GM18873 (cell line): ENCODE data around the gene NAA60.

Experiments
- ATAC-seq: cut with Tn5 transposase; IDR thresholded peaks from one replicate; pipeline ENCODE4 v1.9.1; 2021; ENCODE audit warnings: mild to moderate bottlenecking, moderate library complexity, moderate number of reproducible peaks; ENCODE audit not compliant: unreplicated experiment, low FRiP score

Gene NAA60

DNA sequence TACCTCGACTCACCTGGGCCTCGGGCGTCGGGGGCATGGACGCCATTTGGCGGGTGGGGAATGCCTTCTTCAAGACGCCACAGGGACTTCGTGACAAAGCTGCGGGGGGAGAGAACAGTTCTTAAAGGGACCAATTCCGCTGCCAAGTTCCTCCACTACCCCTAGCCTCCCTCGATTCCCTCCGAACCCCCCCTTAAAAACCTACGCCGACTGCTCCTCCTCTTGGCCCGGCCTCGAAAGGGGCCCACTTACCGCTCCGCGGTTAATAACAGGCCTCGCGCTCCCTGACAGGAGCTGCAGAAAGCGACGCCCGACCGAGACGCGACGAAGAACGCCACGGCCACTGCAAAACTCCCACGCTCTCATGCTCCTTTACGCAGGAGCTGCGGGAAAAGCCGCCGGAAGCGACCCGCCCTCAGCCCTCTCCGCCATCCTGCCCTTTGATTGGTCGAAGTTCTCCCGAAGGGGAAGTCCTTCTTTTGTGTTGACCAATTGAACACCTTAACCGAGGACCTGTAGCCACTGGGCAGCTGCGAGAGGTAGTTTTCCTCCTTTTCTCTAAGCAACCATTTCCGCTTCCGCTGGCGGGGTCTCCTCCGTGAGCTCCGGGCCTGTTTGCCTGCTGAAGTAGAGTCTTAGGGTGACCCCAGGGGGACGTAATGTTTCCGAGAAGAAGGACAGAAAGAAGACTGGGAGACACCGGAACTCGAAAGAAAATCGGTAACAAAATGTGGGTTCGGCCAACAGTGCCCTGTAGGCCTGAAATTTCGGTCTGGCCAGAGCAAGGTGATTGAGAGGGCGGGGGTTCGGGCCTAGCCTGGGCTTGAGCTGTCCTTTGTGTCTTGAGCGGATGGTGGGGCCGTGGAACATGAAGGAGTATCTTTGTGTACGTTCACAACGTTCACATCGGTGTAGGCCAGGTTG is at the start of gene NAA60, which contains the start of gene ZNF597:
NAA60 (plus strand) TSS at position 573 of the 924 bp plus-strand sequence. CDS start 32,548 bp downstream, outside the sequence.
ZNF597 (minus strand) TSS at position 397 of the 924 bp plus-strand sequence; CDS start at position 46, 351 bp downstream.
- no peak for ATAC-seq

- ATAC-seq: no peak
Measured at GRCh38 chr16:3400446-3400778, 43.1 kb upstream of the NAA60 start.

- ATAC-seq: peak; percentile 97
Measured at GRCh38 chr16:3400779-3401688, 42.4 kb upstream of the NAA60 start, which contains the start of the genes ZNF174 and ZSCAN32. ZNF174 (plus strand) TSS chr16:3401215; CDS start chr16:3402005, 790 bp downstream. ZSCAN32 (minus strand) TSS chr16:3401004; CDS start chr16:3397557, 3,447 bp downstream.

GRCh38 chr16:3401719-3402397 is 41.6 kb upstream of the NAA60 start:
- no peak for ATAC-seq

DNA sequence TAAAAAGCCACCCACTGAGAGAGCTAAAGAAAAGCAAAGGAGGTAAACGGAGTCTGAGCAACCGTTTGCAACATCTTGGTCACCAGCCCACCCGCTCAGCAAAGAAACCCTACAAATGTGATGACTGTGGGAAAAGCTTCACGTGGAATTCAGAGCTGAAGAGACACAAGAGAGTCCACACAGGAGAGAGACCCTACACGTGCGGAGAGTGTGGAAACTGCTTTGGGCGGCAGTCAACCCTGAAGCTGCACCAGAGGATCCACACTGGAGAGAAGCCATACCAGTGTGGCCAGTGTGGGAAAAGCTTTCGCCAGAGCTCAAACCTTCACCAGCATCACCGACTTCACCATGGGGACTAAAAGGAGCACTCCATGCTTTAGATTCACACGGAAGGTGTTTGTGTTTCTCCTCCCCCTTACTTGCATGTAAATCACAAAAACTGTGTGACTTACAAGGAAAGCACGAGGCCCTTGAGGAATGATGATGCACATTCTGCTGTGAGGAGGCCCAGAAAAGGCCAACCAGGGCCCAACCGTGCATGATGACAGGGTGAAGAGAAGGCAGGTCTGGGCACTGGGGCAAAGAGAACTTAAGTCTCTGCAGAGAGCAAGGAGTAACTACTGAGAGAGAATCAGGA is 34.8 kb upstream of the NAA60 start:
- ATAC-seq: no peak

DNA sequence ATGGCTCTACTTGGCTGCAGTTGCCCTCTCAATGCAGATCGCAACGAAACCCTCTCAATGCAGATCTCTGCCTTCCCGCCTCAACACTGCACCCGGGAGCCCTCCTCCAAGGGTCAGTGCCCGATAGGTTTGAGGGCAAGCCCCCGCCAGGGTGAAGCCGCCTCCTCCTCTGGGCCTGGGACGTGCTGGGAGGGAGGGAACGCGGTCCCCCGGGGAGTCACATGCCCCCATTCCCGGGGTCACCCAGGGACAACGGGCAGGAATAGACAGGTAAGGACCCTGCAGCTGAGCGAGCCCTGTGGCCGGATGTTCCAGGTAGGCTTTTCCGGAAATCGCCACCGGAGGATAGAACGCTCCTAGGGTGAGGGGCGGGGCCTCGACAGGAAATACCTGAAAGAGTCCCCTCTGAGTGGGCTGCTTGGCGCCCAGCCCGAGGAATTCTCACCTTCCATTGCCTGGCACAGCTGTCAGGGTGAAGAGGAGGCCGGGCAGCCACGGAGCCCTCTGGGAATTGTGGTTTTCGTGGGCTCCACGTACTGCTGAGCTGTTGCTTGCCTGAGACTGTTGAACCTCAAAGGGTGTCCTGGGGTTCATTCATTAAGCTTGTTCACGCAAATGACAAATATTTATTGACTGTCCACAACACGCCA is 29.6 kb upstream of the NAA60 start:
- ATAC-seq: no peak

DNA sequence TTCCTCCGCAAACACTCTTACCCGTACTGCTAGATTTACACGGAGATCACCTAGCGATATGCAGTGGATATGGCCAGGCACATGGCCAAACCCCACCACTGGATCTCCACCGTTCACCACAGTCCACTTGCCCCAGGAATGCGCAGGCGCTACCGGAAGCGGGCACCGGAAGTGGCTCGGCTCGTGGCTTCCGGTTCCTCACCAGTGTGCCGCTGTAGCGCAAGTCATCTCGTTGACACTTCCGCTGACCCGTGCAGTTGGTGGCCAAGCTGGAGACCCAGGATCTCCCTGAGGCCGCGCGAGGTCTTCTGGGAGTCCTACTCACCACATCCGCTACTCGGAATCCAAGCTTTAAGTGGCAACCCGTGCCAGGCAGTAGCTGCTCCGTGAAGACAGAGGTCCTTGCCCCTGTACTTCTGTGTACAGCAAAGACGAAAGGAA is 11.7 kb upstream of the NAA60 start:
- no peak for ATAC-seq

DNA sequence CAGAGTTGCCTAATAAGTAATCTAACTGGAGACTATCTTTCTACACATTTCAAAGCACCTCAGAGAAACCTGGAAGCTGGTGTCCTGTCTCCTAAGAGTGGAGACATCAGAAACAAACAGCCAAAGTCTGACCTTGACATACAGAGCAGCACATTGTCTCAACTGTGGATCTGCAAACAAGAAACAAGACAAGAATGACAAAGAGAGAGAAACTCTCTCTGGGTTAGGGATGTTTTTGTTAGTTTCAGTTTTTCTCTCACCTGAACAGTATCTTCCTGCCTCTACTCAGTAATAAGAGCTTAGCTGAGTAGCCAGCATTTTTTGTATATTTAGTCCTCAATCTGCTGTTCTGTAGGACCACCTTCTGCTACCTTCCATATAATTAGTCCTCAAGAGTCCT is 9.1 kb upstream of the NAA60 start:
- no peak for ATAC-seq

DNA sequence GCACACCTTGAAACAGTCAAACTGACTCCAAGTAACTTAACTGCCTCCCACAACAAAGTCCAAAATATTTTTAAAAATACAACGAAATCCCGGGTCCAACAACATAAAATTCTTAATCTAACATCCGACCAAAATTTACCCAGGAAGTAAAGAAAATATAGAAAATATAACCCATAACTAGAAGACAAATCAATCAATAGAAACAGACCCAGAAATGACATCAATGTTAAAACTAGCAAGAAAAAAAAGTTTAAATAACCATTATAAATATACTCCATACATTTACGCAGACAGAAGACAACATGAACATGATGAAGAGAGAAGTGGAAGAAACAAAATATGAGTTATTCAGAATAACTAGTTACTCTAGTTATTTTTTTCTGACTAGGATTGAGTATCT is 3.8 kb upstream of the NAA60 start:
- ATAC-seq: no peak

GRCh38 chr16:3444032-3444388 is 530 bp downstream of the NAA60 start:
- no peak for ATAC-seq

- no peak for ATAC-seq
Measured at GRCh38 chr16:3454093-3454492, 10.6 kb downstream of the NAA60 start.

DNA sequence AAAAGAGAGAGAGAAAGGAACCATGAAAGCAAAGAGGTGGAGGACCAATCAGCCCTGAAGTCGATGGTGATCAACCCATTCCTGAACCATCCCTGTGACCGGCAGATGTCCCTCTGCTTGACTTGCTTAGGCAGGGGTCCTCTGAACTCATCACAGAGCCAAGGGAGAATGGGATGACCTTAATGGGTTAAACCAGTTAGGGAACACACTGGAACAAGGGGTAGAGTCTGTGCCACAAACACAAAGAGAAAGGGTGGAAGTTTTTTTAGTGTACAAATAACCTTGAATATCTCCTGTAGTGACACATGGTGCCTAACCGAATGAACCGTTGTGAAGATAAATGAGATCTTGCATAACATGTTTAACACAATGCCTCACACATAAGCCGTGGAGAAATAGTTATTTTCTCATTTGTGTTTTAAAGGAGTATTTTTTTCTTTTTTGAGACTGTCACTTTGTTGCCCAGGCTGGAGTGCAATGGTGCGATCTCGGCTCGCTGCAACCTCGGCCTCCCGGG is 11.2 kb downstream of the NAA60 start:
- no peak for ATAC-seq

GRCh38 chr16:3457434-3458252 is 14.2 kb downstream of the NAA60 start:
- ATAC-seq: peak; percentile 73

GRCh38 chr16:3458278-3458851 is 14.9 kb downstream of the NAA60 start:
- peak; percentile 15 for ATAC-seq

- ATAC-seq: no peak
Measured at GRCh38 chr16:3458852-3459361, 15.4 kb downstream of the NAA60 start.

GRCh38 chr16:3459401-3460090 is 16.1 kb downstream of the NAA60 start:
- no peak for ATAC-seq

DNA sequence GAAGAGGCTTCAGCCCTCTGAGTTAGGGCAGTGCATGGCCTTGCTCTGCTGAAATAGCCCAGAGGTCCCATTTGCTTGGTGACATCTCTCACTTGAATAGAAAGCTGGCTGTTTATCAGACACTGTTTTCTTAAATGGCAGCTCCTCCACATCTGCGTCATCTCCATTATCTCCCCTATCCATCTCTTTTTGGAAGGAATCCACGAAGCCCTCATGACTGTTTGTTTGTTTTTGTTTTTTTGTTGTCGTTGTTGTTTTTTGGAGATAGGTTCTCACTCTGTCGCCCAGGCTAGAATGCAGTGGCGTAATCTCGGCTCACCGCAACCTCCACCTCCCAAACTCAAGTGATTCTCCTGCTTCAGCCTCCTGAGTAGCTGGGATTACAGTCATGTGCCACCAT is 16.6 kb downstream of the NAA60 start:
- no peak for ATAC-seq
